ENCODE measurements around the gene AUTS2. TPM values are rescaled to one million over a fixed set of nuclear protein-coding genes. Genes with fewer than 3 reads are reported as not detected.

Gene AUTS2
- polyA plus RNA-seq, 3 donors, result 0.08 to 0.35 TPM; not detected in 1

- no peak for DNase-seq
- Histone ChIP-seq H2AFZ (ENCODE audit: insufficient read depth, low read depth, low read length, poor library complexity, severe bottlenecking) (no peak overlapping the region), H3K9ac (ENCODE audit: insufficient read depth, low read length, poor library complexity, severe bottlenecking) (no peak overlapping the region), H3K4me1 (ENCODE audit: control insufficient read depth in 1 of 2, insufficient read depth in 2 of 2, low read length in 2 of 2) (no peaks in the 10 kb centered on the region), H3K4me2 (replicated peaks; ENCODE audit: extremely low read depth, low read length, poor library complexity, severe bottlenecking) (no peak overlapping the region), H4K20me1 (ENCODE audit: insufficient read depth, low read length) (no peaks in the 10 kb centered on the region), H3K27me3 (ENCODE audit: control insufficient read depth in 2 of 2, insufficient read depth in 2 of 2, low read length in 2 of 2) (no peaks in the 10 kb centered on the region), H3K9me3 (replicated peaks in 1 of 2; ENCODE audit: control insufficient read depth in 1 of 2, insufficient read depth in 1 of 2, low read length in 2 of 2) (no peaks in the 10 kb centered on the region), H3K36me3 (replicated peaks in 1 of 2; ENCODE audit: control insufficient read depth in 1 of 2, insufficient read depth in 2 of 2, low read length in 2 of 2) (no peaks in the 10 kb centered on the region), H3K79me2 (ENCODE audit: insufficient read depth, low read length) (no peaks in the 10 kb centered on the region), H3K27ac (ENCODE audit: low read depth in 1 of 2, low read length in 2 of 2) (no peak overlapping the region), H3K4me3 (replicated peaks in 1 of 3; ENCODE audit: low read depth in 2 of 3, low read length in 3 of 3) (no peak overlapping the region)
- Mint-ChIP-seq H3K4me1 (no peaks in the 10 kb centered on the region), H3K9me3 (peaks cover 0 to 7% (median 3%) of the 10 kb centered on the region in 7 donors), H3K27ac (no peak overlapping the region), H3K4me3 (no peak overlapping the region), H3K36me3 (no peaks in the 10 kb centered on the region), H3K27me3 (ENCODE audit: low read depth in 3 of 3) (no peaks in the 10 kb centered on the region)
- WGBS (ENCODE audit: insufficient coverage), result 100% methylated on average over 4 of the region's 9 CpGs
- TF ChIP-seq CTCF (IDR thresholded peaks at IDR 0.05), result no peak
- intact Hi-C loops (cut with micrococcal nuclease), result no loop called here
Observed at GRCh38 chr7:70380421-70381015, 782.2 kb downstream of the AUTS2 start.

DNA sequence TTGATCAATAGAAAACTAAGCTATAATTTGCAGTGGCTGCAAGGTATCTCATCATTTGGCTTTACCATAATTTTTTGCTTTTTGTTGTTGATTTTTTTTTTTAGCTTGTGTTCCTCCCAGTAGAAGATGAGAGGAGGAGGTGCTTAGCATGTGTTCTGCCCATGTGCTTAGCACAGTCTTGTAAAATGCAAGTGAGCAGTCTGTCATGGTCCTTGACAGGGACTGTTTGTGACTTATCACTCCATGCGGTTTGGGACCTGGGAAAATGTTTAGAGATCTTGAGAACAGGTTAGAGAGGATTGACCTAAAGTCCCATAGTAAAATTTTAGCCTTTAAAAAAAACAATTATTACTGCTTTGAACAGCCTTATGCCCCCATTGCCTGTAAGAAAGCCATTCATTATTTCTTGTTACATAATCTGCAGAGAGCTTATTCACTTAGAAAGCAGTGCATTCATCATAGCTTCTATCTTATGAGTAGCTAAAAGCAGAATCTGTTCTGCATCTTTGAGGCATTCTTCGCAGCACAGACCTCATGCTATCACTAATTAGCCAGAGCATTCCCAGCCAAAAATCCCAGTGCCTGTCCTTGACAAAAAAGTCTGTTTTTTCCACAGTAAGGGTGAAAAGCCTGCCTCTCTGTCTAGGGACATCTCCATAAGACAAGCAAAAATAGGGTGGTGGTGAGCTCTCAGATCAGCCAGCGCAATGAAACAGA lies 784.9 kb downstream of the AUTS2 start:
- no peak for TF ChIP-seq CTCF (IDR thresholded peaks at IDR 0.05)
- Histone ChIP-seq H3K9ac (ENCODE audit: insufficient read depth, low read length, poor library complexity, severe bottlenecking) (no peak overlapping the region), H3K4me1 (ENCODE audit: control insufficient read depth in 1 of 2, insufficient read depth in 2 of 2, low read length in 2 of 2) (no peaks in the 10 kb centered on the region), H3K36me3 (replicated peaks in 1 of 2; ENCODE audit: control insufficient read depth in 1 of 2, insufficient read depth in 2 of 2, low read length in 2 of 2) (no peaks in the 10 kb centered on the region), H4K20me1 (ENCODE audit: insufficient read depth, low read length) (no peaks in the 10 kb centered on the region), H3K27me3 (ENCODE audit: control insufficient read depth in 2 of 2, insufficient read depth in 2 of 2, low read length in 2 of 2) (no peaks in the 10 kb centered on the region), H3K9me3 (replicated peaks in 1 of 2; ENCODE audit: control insufficient read depth in 1 of 2, insufficient read depth in 1 of 2, low read length in 2 of 2) (no peaks in the 10 kb centered on the region), H2AFZ (ENCODE audit: insufficient read depth, low read depth, low read length, poor library complexity, severe bottlenecking) (no peak overlapping the region), H3K4me2 (replicated peaks; ENCODE audit: extremely low read depth, low read length, poor library complexity, severe bottlenecking) (no peak overlapping the region), H3K79me2 (ENCODE audit: insufficient read depth, low read length) (no peaks in the 10 kb centered on the region), H3K4me3 (replicated peaks in 1 of 3; ENCODE audit: low read depth in 2 of 3, low read length in 3 of 3) (no peak overlapping the region), H3K27ac (ENCODE audit: low read depth in 1 of 2, low read length in 2 of 2) (no peak overlapping the region)
- H3K4me3 Mint-ChIP-seq, result no peak overlapping the region
- no peaks in the 10 kb centered on the region for H3K36me3 Mint-ChIP-seq
- DNase-seq, result no peak
- intact Hi-C loops (cut with micrococcal nuclease), result no loop called here
- no peak overlapping the region for H3K27ac Mint-ChIP-seq
- H3K27me3 Mint-ChIP-seq (ENCODE audit: low read depth in 3 of 3), result no peaks in the 10 kb centered on the region
- no peaks in the 10 kb centered on the region for H3K4me1 Mint-ChIP-seq
- H3K9me3 Mint-ChIP-seq, result peaks cover 0 to 5% (median 0%) of the 10 kb centered on the region in 7 donors
- WGBS (ENCODE audit: insufficient coverage), result 86% methylated on average over 1 of the region's 3 CpGs

All from CD14-positive monocyte (primary cell).